ENCODE measurements around the gene BEST2.

Gene BEST2

DNA sequence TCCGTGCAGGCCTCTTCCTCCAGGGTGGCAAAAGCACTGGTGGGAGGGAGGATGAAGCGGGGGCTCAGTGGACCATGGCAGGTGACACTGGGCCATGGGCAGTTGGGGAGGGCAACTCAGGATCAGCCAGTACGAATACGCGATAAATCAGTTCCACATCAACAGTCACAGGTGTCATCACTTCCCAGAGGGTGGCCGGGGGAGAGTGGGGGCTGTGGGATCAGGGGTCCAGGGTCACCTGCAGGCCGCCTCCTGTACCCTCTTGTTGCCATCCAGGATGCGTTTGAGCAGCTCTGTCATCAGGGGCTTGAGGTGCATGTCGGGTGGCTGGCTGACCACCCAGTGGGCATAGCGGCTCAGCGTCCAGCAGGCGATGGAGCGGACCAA, 45.3 kb upstream of the BEST2 start:
- TF ChIP-seq EGR1 (IDR thresholded peaks at IDR 0.05) = no peak

DNA sequence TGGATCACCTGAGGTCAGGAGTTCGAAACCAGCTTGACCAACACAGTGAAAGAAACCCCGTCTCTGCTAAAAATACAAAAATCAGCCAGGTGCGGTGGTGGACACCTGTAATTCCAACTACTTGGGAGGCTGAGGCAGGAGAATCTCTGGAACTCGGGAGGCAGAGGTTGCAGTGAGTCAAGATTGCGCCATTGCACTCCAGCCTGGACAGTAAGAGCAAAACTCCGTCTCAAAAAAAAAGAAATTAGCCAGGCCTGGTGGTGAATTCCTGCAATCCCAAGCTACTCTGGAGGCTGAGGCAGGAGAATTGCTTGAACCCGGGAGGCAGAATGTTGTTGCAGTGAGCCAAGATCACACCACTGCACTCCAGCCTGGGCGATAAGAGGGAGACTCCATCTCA, 43.0 kb upstream of the BEST2 start:
- no peak for TF ChIP-seq TCF12 (IDR thresholded peaks at IDR 0.05; ENCODE audit: low read depth)
- TF ChIP-seq TAF1 (IDR thresholded peaks at IDR 0.05; ENCODE audit: low read depth) = no peak
- TF ChIP-seq TEAD4 (IDR thresholded peaks at IDR 0.05) = no peak
- TF ChIP-seq, protein P1, sequence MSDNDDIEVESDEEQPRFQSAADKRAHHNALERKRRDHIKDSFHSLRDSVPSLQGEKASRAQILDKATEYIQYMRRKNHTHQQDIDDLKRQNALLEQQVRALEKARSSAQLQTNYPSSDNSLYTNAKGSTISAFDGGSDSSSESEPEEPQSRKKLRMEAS (IDR thresholded peaks at IDR 0.05) = no peak
- TF ChIP-seq CREB1 (IDR thresholded peaks at IDR 0.05; ENCODE audit: low read depth) = no peak
- TF ChIP-seq YY1 (IDR thresholded peaks at IDR 0.05; ENCODE audit: low read depth) = no peak
- no peak for TF ChIP-seq EP300 (IDR thresholded peaks at IDR 0.05; ENCODE audit: borderline replicate concordance)
- TF ChIP-seq ZBTB7A (IDR thresholded peaks at IDR 0.05; ENCODE audit: low read depth) = no peak
- no peak for TF ChIP-seq EGR1 (IDR thresholded peaks at IDR 0.05)
- TF ChIP-seq, protein P2, sequence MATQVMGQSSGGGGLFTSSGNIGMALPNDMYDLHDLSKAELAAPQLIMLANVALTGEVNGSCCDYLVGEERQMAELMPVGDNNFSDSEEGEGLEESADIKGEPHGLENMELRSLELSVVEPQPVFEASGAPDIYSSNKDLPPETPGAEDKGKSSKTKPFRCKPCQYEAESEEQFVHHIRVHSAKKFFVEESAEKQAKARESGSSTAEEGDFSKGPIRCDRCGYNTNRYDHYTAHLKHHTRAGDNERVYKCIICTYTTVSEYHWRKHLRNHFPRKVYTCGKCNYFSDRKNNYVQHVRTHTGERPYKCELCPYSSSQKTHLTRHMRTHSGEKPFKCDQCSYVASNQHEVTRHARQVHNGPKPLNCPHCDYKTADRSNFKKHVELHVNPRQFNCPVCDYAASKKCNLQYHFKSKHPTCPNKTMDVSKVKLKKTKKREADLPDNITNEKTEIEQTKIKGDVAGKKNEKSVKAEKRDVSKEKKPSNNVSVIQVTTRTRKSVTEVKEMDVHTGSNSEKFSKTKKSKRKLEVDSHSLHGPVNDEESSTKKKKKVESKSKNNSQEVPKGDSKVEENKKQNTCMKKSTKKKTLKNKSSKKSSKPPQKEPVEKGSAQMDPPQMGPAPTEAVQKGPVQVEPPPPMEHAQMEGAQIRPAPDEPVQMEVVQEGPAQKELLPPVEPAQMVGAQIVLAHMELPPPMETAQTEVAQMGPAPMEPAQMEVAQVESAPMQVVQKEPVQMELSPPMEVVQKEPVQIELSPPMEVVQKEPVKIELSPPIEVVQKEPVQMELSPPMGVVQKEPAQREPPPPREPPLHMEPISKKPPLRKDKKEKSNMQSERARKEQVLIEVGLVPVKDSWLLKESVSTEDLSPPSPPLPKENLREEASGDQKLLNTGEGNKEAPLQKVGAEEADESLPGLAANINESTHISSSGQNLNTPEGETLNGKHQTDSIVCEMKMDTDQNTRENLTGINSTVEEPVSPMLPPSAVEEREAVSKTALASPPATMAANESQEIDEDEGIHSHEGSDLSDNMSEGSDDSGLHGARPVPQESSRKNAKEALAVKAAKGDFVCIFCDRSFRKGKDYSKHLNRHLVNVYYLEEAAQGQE (IDR thresholded peaks at IDR 0.05; ENCODE audit: low read depth) = no peak
- TF ChIP-seq RAD21 (IDR thresholded peaks at IDR 0.05; ENCODE audit: low read depth) = no peak
- no peak for TF ChIP-seq NFIC (IDR thresholded peaks at IDR 0.05)
- TF ChIP-seq FOXM1 (IDR thresholded peaks at IDR 0.05; ENCODE audit: borderline replicate concordance, low read depth) = no peak
- no peak for TF ChIP-seq CEBPB (IDR thresholded peaks at IDR 0.05)
- TF ChIP-seq, protein P3, sequence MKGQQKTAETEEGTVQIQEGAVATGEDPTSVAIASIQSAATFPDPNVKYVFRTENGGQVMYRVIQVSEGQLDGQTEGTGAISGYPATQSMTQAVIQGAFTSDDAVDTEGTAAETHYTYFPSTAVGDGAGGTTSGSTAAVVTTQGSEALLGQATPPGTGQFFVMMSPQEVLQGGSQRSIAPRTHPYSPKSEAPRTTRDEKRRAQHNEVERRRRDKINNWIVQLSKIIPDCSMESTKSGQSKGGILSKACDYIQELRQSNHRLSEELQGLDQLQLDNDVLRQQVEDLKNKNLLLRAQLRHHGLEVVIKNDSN (IDR thresholded peaks at IDR 0.05) = no peak

DNA sequence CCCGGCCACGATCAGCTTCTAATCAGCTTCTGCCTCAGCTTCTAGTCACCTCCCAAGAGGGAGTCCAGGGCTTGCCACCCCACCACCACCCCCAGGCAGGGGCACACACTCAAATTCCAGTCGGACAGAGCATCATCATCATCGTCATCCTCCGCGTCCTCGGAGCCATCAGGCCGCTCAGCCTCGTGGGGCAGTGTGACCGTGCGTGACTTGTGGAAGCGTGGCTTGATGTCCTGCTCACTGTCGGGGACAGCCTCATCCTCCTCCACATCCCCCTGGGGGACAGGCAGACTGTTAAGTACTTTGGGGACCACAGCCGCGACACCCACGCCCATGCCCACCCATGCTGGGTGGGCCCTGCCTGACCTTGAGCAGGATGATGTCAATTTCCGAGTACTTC, 40.4 kb upstream of the BEST2 start:
- TF ChIP-seq ZBTB7A (IDR thresholded peaks at IDR 0.05; ENCODE audit: low read depth) (no peak), TCF12 (IDR thresholded peaks at IDR 0.05; ENCODE audit: low read depth) (no peak), EP300 (IDR thresholded peaks at IDR 0.05; ENCODE audit: borderline replicate concordance) (no peak), TAF1 (IDR thresholded peaks at IDR 0.05; ENCODE audit: low read depth) (no peak), CEBPB (IDR thresholded peaks at IDR 0.05) (no peak), EGR1 (IDR thresholded peaks at IDR 0.05) (no peak), CREB1 (IDR thresholded peaks at IDR 0.05; ENCODE audit: low read depth) (no peak), TEAD4 (IDR thresholded peaks at IDR 0.05) (no peak), YY1 (IDR thresholded peaks at IDR 0.05; ENCODE audit: low read depth) (no peak)
- TF ChIP-seq, protein P1 (IDR thresholded peaks at IDR 0.05) = no peak
- TF ChIP-seq, protein P2 (IDR thresholded peaks at IDR 0.05; ENCODE audit: low read depth) = no peak
- TF ChIP-seq, protein P3 (IDR thresholded peaks at IDR 0.05) = no peak

DNA sequence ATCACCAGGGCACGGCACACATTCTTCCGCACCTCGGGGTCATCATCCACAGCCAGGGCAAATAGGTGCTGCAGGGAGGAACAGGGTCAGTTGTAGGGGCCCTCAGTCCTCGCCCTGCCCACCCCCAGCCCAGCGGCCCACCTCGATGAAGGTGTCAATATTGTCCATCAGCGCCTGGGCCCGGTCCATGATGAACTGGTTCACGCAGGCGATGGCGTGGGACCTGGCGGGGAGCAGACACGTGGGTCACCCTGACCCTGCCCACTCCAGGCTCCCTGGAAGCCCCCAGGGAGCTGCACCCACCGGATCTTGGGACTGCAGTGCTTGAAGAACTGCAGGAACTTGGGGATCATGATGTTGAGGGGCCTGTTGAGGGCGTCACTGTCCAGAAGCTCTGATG, 36.5 kb upstream of the BEST2 start:
- no peak for TF ChIP-seq RAD21 (IDR thresholded peaks at IDR 0.05; ENCODE audit: low read depth)
- TF ChIP-seq, protein P1 (IDR thresholded peaks at IDR 0.05) = no peak
- TF ChIP-seq TCF12 (IDR thresholded peaks at IDR 0.05; ENCODE audit: low read depth) = no peak
- no peak for TF ChIP-seq EGR1 (IDR thresholded peaks at IDR 0.05)
- no peak for TF ChIP-seq TAF1 (IDR thresholded peaks at IDR 0.05; ENCODE audit: low read depth)
- no peak for TF ChIP-seq CEBPB (IDR thresholded peaks at IDR 0.05)
- TF ChIP-seq, protein P3 (IDR thresholded peaks at IDR 0.05) = no peak
- no peak for TF ChIP-seq TEAD4 (IDR thresholded peaks at IDR 0.05)
- TF ChIP-seq ZBTB7A (IDR thresholded peaks at IDR 0.05; ENCODE audit: low read depth) = no peak
- TF ChIP-seq YY1 (IDR thresholded peaks at IDR 0.05; ENCODE audit: low read depth) = no peak
- no peak for TF ChIP-seq NFIC (IDR thresholded peaks at IDR 0.05)
- no peak for TF ChIP-seq EP300 (IDR thresholded peaks at IDR 0.05; ENCODE audit: borderline replicate concordance)
- no peak for TF ChIP-seq FOXM1 (IDR thresholded peaks at IDR 0.05; ENCODE audit: borderline replicate concordance, low read depth)
- TF ChIP-seq CREB1 (IDR thresholded peaks at IDR 0.05; ENCODE audit: low read depth) = no peak
- TF ChIP-seq, protein P2 (IDR thresholded peaks at IDR 0.05; ENCODE audit: low read depth) = no peak

All from Ishikawa (cell line).